ENCODE results near the gene PAX2.

DNA sequence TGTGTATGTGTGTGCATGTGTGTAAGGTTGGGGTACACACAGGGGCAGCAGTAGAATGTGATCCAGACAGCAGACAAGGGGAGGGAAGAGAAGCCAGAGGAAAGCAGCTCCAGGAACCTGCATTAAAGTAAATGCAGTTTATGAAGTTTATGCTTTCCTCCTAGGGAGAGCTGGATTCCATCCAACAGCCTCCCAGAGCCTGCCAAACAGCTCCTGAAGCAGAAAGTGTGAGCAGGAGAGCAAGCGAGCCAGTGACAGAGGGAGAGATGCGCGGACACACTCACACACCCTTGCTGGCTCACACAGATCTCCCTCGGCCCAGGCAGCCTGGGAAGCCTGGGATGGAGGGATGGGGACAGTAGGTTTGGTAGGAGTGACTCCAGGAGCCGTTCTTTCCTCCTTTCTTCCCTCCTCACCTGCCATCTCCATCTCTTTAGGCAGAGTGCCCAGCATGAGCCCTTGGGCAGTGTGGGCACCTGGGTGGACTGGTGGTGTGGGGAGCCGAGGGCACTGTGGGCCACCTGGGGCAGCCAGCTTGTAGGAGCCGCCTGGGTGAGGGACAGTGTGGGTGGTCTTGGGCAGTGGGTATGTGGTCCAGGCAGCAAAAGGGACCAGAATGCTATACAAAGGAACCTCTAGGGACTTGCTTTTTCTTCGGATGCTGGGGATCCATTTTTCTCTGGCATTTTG is 46.1 kb downstream of the PAX2 start:
- TF ChIP-seq, protein P1, sequence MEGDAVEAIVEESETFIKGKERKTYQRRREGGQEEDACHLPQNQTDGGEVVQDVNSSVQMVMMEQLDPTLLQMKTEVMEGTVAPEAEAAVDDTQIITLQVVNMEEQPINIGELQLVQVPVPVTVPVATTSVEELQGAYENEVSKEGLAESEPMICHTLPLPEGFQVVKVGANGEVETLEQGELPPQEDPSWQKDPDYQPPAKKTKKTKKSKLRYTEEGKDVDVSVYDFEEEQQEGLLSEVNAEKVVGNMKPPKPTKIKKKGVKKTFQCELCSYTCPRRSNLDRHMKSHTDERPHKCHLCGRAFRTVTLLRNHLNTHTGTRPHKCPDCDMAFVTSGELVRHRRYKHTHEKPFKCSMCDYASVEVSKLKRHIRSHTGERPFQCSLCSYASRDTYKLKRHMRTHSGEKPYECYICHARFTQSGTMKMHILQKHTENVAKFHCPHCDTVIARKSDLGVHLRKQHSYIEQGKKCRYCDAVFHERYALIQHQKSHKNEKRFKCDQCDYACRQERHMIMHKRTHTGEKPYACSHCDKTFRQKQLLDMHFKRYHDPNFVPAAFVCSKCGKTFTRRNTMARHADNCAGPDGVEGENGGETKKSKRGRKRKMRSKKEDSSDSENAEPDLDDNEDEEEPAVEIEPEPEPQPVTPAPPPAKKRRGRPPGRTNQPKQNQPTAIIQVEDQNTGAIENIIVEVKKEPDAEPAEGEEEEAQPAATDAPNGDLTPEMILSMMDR (conservative IDR thresholded peaks at IDR 0.05), result no peak
- TF ChIP-seq ZFX (IDR thresholded peaks at IDR 0.05), result no peak
